GDM1 (cell line): ENCODE data around the gene HDAC11.
"Not testable (repeated sequence)": the region's sequence is repeated elsewhere in the genome, so short reads cannot be mapped to it uniquely, and the experiment has no call there.

Source experiments
- DNase-seq: peaks from one replicate; lab custom pipeline; 2025; lab: John Stamatoyannopoulos, UW

HDAC11 gene

GRCh38 chr3:13507570-13508339 is 27.6 kb downstream of the HDAC11 start:
- no peak for DNase-seq

- no peak for DNase-seq
These were observed 28.4 kb downstream of the HDAC11 start for GRCh38 chr3:13508496-13508895.

- DNase-seq = no peak
These were observed 29.1 kb downstream of the HDAC11 start for GRCh38 chr3:13509059-13509815.

- DNase-seq = no peak
These were observed 29.7 kb downstream of the HDAC11 start for GRCh38 chr3:13509816-13510192.

GRCh38 chr3:13512451-13512850 is 32.3 kb downstream of the HDAC11 start:
- DNase-seq = no peak

DNA sequence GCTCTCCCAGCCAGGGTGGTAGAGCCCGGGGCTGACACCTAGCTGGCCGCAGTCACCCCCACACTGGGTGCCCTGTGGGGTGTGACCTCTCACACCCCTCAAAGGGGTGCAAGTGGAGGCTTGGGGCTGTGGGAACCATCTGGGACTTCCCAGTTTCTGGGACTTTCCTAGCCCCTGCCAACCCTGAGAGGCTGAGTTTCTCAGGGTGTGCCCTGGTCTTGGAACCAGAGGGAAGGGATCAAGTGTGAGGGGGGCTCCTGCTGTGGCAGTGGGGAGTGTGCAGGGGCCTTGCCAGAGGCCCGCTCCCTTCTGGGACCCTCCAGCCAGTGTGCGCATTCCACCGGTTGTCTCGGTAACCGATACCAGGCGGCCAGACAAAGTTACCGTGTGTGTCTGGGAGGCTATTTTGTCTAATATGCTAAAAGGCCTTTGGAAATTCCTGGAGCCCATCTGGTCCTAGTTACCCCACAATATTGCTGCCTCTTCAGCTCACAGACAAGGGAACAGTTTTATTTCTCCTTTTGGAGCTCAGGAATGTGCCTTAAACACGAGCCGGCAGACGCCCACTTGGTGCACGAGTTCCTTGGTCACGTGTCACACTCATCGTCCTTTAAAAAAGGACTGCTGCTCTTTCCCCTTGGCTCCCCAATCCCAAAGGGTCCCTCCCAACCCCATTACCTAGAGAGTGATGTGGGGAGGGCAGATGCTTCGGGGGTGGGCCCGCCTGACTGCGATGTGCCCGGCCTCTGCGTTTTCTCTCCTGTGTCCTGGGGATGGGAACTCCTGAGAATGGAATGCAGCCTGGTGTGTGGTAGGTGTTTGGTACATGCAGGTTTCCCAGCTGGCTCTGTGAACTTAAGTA is 33.2 kb downstream of the HDAC11 start:
- DNase-seq = no peak

DNA sequence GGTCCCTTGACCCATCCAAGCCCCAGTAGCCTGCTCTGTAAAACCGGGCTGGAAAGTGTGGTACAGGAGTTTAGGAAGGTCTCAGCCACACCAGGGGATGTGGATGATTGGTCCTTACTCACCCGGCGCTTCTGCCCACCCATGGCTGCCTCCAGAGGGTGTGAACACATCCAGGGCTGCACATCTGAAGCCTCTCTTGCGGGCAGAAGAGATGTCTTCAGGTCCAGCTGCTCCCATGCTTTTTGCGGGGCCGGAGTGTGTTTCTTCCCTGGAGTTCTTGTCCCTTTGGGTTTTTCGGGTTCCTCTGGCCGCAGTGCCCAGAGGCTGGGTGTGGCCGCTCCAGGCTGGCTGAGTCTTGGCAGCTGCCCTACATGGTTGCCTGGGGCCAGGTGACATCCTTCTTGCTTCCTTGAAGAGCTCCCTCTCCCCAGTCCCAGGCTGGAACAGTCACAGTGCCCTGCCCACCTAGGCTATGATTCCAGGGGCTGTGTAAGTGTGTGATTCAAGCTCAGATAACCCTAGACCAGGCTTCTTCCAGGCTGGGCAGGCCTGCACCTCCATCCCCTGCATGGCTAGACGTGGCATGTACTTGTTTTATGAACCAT is 33.9 kb downstream of the HDAC11 start:
- DNase-seq = no peak

GRCh38 chr3:13514639-13515435 is 34.7 kb downstream of the HDAC11 start:
- DNase-seq = no peak

GRCh38 chr3:13515786-13516759 is 36.0 kb downstream of the HDAC11 start:
- no peak for DNase-seq

DNA sequence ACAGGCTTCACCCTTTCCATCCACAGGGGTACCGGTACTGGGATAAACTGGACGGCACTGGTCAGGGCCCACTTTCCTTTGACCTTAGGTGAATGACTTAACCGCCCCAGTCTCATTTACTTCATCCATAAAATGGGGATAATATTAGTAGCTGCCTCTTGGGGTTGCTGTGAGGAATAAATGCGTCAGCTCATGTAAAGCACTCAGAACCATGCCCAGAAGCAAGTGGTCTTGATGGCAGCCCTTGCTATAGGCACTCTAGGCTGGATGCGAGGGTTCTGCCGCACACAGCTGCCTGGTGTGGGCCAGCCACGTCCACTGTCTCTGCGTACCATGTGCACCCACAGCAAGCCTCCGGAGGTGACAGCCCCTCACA is 36.6 kb downstream of the HDAC11 start:
- DNase-seq = no peak

GRCh38 chr3:13517253-13517977 is 37.3 kb downstream of the HDAC11 start:
- no peak for DNase-seq

GRCh38 chr3:13518516-13518953 is 38.4 kb downstream of the HDAC11 start:
- DNase-seq = no peak

DNA sequence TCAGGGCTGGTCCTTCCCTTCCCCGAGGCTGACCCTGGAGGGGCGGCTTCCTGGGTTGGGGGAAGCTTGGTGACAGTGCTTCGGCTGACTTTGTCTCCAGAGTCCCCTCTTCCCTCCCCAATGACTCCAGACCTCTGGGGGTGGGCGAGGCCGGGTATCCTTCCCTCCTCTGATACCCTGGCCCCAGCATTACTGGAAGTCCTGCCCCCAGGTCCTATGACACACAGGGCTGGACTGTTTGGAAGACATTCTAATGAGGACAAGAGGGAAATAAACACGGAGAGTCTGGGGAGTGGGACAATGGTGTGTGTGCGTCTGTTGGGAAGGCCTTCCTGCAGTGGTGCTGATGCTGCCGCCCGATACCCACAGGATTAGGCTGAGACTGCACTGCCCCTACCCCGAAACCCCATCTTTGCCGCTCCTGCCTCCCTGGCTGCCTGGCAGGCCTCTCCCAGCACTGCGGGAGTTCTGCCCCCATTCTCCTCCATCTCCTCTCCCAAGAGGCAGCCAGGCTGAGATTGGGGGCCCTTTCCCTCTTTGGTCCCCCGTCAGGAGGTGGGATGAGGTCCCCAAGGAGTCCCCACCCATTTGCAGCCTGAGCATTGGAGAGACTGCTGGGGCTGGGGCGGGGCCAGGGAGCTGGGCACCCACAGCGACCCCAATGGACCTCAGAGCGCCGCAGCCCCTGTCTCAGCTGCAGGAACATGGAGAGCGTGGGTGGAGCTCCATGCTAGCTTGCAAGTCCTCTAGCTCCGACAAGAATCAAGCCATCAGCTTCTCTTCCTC is 39.1 kb downstream of the HDAC11 start:
- DNase-seq = no peak

DNA sequence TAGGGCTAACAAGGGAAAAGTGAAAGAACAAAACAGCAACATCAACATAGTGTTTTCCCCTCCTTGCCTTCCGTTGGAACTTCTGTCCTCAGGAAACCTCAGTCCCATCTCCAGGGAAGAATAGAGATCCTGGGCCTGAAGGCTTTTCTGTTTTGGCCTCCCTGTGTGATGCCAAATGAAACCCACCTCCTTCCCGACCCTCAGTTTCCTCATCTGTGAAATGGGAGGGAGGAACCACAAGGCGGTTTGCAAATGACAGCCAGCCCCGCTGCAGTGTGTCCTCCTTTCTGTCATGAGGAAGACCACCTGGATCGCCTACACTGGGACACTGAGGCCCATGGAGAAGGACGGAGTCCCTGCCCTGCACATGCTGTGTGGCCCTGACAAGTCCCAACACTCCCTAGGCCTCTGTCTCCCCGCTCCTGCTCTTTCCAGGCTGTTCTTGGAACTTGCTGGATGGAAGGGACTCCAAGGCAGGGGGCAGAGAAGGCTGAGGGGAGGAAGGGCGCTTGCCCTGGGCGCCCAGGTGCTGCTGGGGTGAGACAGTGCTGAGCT is 40.3 kb downstream of the HDAC11 start:
- no peak for DNase-seq

DNA sequence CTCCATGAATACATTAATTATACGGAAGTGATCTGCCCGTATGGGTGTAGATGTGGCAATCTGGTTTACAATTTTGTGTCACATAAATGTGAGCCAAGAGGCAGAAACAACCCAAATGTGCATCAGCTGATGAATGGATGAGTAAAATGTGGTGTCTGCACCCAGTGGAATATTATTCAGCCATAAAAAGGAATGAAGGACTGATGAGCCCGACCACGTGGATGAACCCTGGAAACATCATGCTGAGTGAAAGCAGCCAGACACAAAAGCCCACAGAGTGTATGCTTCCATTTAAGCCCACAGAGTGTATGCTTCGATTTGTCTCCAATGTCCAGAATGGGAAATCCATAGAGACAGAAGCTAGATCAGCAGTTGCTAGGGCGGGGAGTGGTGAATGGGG is 41.2 kb downstream of the HDAC11 start:
- DNase-seq = no peak

GRCh38 chr3:13521749-13522148 is 41.6 kb downstream of the HDAC11 start:
- not testable (repeated sequence) for DNase-seq

DNA sequence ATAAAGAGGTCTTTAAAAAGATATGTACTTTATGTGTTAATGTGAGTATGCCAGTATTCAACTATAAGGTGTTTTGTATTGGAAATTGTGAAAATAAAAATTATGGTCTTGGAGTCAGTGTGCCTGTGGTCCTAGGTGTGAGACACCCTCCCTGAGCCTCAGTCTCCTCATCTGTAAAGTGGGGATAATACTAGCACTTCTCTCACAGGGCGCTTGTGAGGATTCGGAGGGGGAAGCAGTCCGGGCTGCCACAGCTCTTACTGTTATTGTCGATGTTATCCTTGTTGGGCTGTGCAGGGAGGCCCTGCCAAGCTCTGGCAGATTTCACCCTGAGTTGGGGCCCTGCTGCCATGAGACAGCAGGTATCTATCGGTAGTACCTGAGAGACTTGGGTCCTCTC is 42.1 kb downstream of the HDAC11 start:
- no peak for DNase-seq

DNA sequence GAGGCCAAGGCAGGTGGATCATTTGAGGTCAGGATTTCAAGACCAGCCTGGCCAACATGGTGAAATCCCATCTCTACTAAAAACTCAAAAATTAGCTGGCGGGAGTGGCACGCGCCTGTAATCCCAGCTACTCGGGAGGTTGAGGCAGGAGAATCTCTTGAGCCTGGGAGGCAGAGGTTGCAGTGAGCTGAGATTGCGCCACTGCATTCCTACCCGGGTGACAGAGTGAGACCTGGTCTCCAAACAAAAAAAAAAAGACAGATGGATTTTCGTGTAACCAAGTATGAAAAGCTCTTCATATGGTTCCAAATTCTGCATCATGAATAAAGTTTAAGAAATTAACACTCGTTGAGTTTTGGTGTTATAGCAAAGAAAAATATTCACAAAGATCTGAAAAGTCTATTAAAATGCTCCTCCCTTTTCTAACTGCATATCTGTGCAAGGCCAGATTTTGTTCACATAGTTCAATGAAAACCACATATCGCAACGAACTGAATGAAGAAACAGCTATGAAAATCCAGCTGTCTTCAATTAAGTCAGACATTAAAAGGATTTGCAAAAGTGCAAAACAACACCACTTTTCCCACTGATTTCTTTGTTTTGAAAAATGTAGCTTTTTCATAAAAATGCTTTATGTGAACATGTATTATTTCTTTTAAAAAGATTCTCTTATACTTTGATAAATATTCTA is 45.0 kb downstream of the HDAC11 start:
- DNase-seq = no peak
